SK-N-MC (cell line): ENCODE measurements around the gene EIF2A.

Experiments used
- DNase-seq: peaks from one replicate; pipeline ENCODE4 v3.0.0-alpha.2; 2011; ENCODE audit warnings: low read depth, low spot score
- H3K27ac ChIP-seq: fragments of 200-600 bp; sonication (generic); 2 replicates; pipeline ENCODE4 v1.5.1; 2016; ENCODE audit warnings: mixed run types
- H3K36me3 ChIP-seq: fragments of 200-600 bp; sonication (generic); 2 replicates; pipeline ENCODE4 v1.6.1; 2017; ENCODE audit warnings: antibody characterized with exemption, low read length, mixed read lengths; ENCODE audit not compliant: insufficient read depth
- H3K4me3 ChIP-seq: fragments of 200-600 bp; sonication (generic); 2 replicates; pipeline ENCODE4 v1.5.1; 2016
- H3K9ac ChIP-seq: fragments of 200-600 bp; sonication (generic); 2 replicates; pipeline ENCODE4 v1.8.0; 2017; ENCODE audit warnings: mixed run types, mixed read lengths; ENCODE audit not compliant: insufficient read length
- H3K9me3 ChIP-seq: fragments of 200-600 bp; sonication (generic); 2 replicates; pipeline ENCODE4 v1.6.1; 2017; ENCODE audit warnings: low read depth, mild to moderate bottlenecking, antibody characterized with exemption, low read length, moderate library complexity, mixed read lengths
- EZH2 ChIP-seq: fragments of 200-600 bp; sonication (generic); IDR thresholded peaks from one replicate; pipeline ENCODE4 v1.6.1; 2017; ENCODE audit warnings: antibody characterized with exemption
- FOXP2 ChIP-seq: optimal IDR thresholded peaks from 2 replicates; pipeline ENCODE3; 2011; ENCODE audit warnings: mild to moderate bottlenecking, moderate library complexity; ENCODE audit not compliant: insufficient read depth; ENCODE audit errors: extremely low read length, control extremely low read depth
- POLR2AphosphoS5 ChIP-seq: IDR thresholded peaks from 2 replicates; pipeline ENCODE4 v1.6.1; 2012; ENCODE audit warnings: mild to moderate bottlenecking, low read depth, low read length, borderline replicate concordance

EIF2A gene

GRCh38 chr3:150627557-150627956 lies 81.0 kb downstream of the EIF2A start:
- Histone ChIP-seq H3K9me3 (no peaks in the 10 kb centered on the region), H3K27ac (no peak overlapping the region), H3K9ac (no peak overlapping the region), H3K4me3 (no peak overlapping the region), H3K36me3 (peaks cover 66% of the 10 kb centered on the region)
- TF ChIP-seq POLR2AphosphoS5 (no peak), EZH2 (no peak), FOXP2 (no peak)
- DNase-seq: no peak

- Histone ChIP-seq H3K4me3 (no peak overlapping the region), H3K36me3 (peaks cover 42% of the 10 kb centered on the region), H3K9ac (no peak overlapping the region), H3K9me3 (no peaks in the 10 kb centered on the region), H3K27ac (no peak overlapping the region)
- TF ChIP-seq EZH2 (no peak), POLR2AphosphoS5 (no peak; the same call in 1 of the 2 replicates), FOXP2 (no peak)
- DNase-seq: no peak
Observed at GRCh38 chr3:150631515-150632221, 85.1 kb downstream of the EIF2A start.

GRCh38 chr3:150635076-150635475 lies 88.5 kb downstream of the EIF2A start:
- Histone ChIP-seq H3K9me3 (no peaks in the 10 kb centered on the region), H3K36me3 (peaks cover 17% of the 10 kb centered on the region), H3K4me3 (no peak overlapping the region), H3K27ac (no peak overlapping the region), H3K9ac (no peak overlapping the region)
- TF ChIP-seq POLR2AphosphoS5 (no peak), EZH2 (no peak), FOXP2 (no peak)
- no peak for DNase-seq

- Histone ChIP-seq H3K36me3 (peaks cover 15% of the 10 kb centered on the region), H3K27ac (no peak overlapping the region), H3K4me3 (no peak overlapping the region), H3K9ac (no peak overlapping the region), H3K9me3 (no peaks in the 10 kb centered on the region)
- TF ChIP-seq POLR2AphosphoS5 (no peak), FOXP2 (no peak), EZH2 (no peak)
- DNase-seq: no peak
Observed at GRCh38 chr3:150635526-150635925, 88.9 kb downstream of the EIF2A start.
